ENCODE results near the gene KDM4C.
"Not testable (repeated sequence)": the region's sequence is repeated elsewhere in the genome, so short reads cannot be mapped to it uniquely, and the experiment has no call there.

Gene KDM4C

GRCh38 chr9:6945816-6946215, 188.0 kb downstream of the KDM4C start:
- H3K9me3 ChIP-seq (ENCODE audit: control insufficient read depth in 2 of 2, low read length in 2 of 2), result no peaks in the 10 kb centered on the region
- no peaks in the 10 kb centered on the region for H3K27me3 ChIP-seq (ENCODE audit: control insufficient read depth in 1 of 2, insufficient read depth in 2 of 2, low read length in 2 of 2)
- no peaks in the 10 kb centered on the region for H3K36me3 ChIP-seq (ENCODE audit: control insufficient read depth in 2 of 2, insufficient read depth in 2 of 2, low read length in 2 of 2)
- no peaks in the 10 kb centered on the region for H3K4me1 ChIP-seq (ENCODE audit: control insufficient read depth, insufficient read depth, low read length)
- no peak overlapping the region for H3K9ac ChIP-seq (ENCODE audit: low read length in 2 of 2)
- no peak overlapping the region for H3K27ac ChIP-seq (ENCODE audit: low read length)
- no peak overlapping the region for H3K4me3 ChIP-seq (ENCODE audit: low read length in 2 of 2)

- no peak overlapping the region for H3K9ac ChIP-seq (ENCODE audit: low read length in 2 of 2)
- no peaks in the 10 kb centered on the region for H3K9me3 ChIP-seq (ENCODE audit: control insufficient read depth in 2 of 2, low read length in 2 of 2)
- H3K27ac ChIP-seq (ENCODE audit: low read length), result no peak overlapping the region
- H3K4me1 ChIP-seq (ENCODE audit: control insufficient read depth, insufficient read depth, low read length), result no peaks in the 10 kb centered on the region
- H3K36me3 ChIP-seq (ENCODE audit: control insufficient read depth in 2 of 2, insufficient read depth in 2 of 2, low read length in 2 of 2), result no peaks in the 10 kb centered on the region
- no peaks in the 10 kb centered on the region for H3K27me3 ChIP-seq (ENCODE audit: control insufficient read depth in 1 of 2, insufficient read depth in 2 of 2, low read length in 2 of 2)
- H3K4me3 ChIP-seq (ENCODE audit: low read length in 2 of 2), result no peak overlapping the region
These were observed 188.9 kb downstream of the KDM4C start for GRCh38 chr9:6946583-6947166.

- not testable (repeated sequence) for H3K9ac ChIP-seq (ENCODE audit: low read length in 2 of 2); H3K4me1 ChIP-seq (ENCODE audit: control insufficient read depth, insufficient read depth, low read length); H3K4me3 ChIP-seq (ENCODE audit: low read length in 2 of 2)
These were observed 191.1 kb downstream of the KDM4C start for GRCh38 chr9:6948921-6949320.

GRCh38 chr9:6955251-6955921, 197.6 kb downstream of the KDM4C start:
- no peak overlapping the region for H3K4me3 ChIP-seq (ENCODE audit: low read length in 2 of 2)
- H3K27me3 ChIP-seq (ENCODE audit: control insufficient read depth in 1 of 2, insufficient read depth in 2 of 2, low read length in 2 of 2), result no peaks in the 10 kb centered on the region
- H3K27ac ChIP-seq (ENCODE audit: low read length), result no peak overlapping the region
- no peaks in the 10 kb centered on the region for H3K9me3 ChIP-seq (ENCODE audit: control insufficient read depth in 2 of 2, low read length in 2 of 2)
- H3K36me3 ChIP-seq (ENCODE audit: control insufficient read depth in 2 of 2, insufficient read depth in 2 of 2, low read length in 2 of 2), result peaks cover 0 to 2% of the 10 kb centered on the region in 2 donors
- no peak overlapping the region for H3K9ac ChIP-seq (ENCODE audit: low read length in 2 of 2)
- no peaks in the 10 kb centered on the region for H3K4me1 ChIP-seq (ENCODE audit: control insufficient read depth, insufficient read depth, low read length)

More at GRCh38 chr9:6948921-6949320, 191.1 kb downstream of the KDM4C start:
- H3K9me3 ChIP-seq (ENCODE audit: control insufficient read depth in 2 of 2, low read length in 2 of 2); H3K27me3 ChIP-seq (ENCODE audit: control insufficient read depth in 1 of 2, insufficient read depth in 2 of 2, low read length in 2 of 2); H3K27ac ChIP-seq (ENCODE audit: low read length); H3K36me3 ChIP-seq (ENCODE audit: control insufficient read depth in 2 of 2, insufficient read depth in 2 of 2, low read length in 2 of 2): not testable (repeated sequence)

GRCh38 chr9:6956879-6957278, 199.1 kb downstream of the KDM4C start:
- peaks cover 2 to 3% of the 10 kb centered on the region in 2 donors for H3K36me3 ChIP-seq (ENCODE audit: control insufficient read depth in 2 of 2, insufficient read depth in 2 of 2, low read length in 2 of 2)

GRCh38 chr9:6959270-6960000, 201.7 kb downstream of the KDM4C start:
- Histone ChIP-seq H3K4me1 (ENCODE audit: control insufficient read depth, insufficient read depth, low read length) (no peaks in the 10 kb centered on the region), H3K4me3 (ENCODE audit: low read length in 2 of 2) (no peak overlapping the region), H3K36me3 (ENCODE audit: control insufficient read depth in 2 of 2, insufficient read depth in 2 of 2, low read length in 2 of 2) (peaks cover 2 to 3% of the 10 kb centered on the region in 2 donors), H3K9ac (ENCODE audit: low read length in 2 of 2) (no peak overlapping the region), H3K9me3 (ENCODE audit: control insufficient read depth in 2 of 2, low read length in 2 of 2) (no peaks in the 10 kb centered on the region), H3K27ac (ENCODE audit: low read length) (no peak overlapping the region), H3K27me3 (ENCODE audit: control insufficient read depth in 1 of 2, insufficient read depth in 2 of 2, low read length in 2 of 2) (no peaks in the 10 kb centered on the region)

More at GRCh38 chr9:6956879-6957278, 199.1 kb downstream of the KDM4C start:
- Histone ChIP-seq H3K4me1 (ENCODE audit: control insufficient read depth, insufficient read depth, low read length) (no peaks in the 10 kb centered on the region), H3K4me3 (ENCODE audit: low read length in 2 of 2) (no peak overlapping the region), H3K27ac (ENCODE audit: low read length) (no peak overlapping the region), H3K27me3 (ENCODE audit: control insufficient read depth in 1 of 2, insufficient read depth in 2 of 2, low read length in 2 of 2) (no peaks in the 10 kb centered on the region), H3K9ac (ENCODE audit: low read length in 2 of 2) (no peak overlapping the region), H3K9me3 (ENCODE audit: control insufficient read depth in 2 of 2, low read length in 2 of 2) (no peaks in the 10 kb centered on the region)

GRCh38 chr9:6960777-6961176, 203.0 kb downstream of the KDM4C start:
- peaks cover 2 to 3% of the 10 kb centered on the region in 2 donors for H3K36me3 ChIP-seq (ENCODE audit: control insufficient read depth in 2 of 2, insufficient read depth in 2 of 2, low read length in 2 of 2)
- no peaks in the 10 kb centered on the region for H3K9me3 ChIP-seq (ENCODE audit: control insufficient read depth in 2 of 2, low read length in 2 of 2)
- H3K27me3 ChIP-seq (ENCODE audit: control insufficient read depth in 1 of 2, insufficient read depth in 2 of 2, low read length in 2 of 2), result no peaks in the 10 kb centered on the region
- no peaks in the 10 kb centered on the region for H3K4me1 ChIP-seq (ENCODE audit: control insufficient read depth, insufficient read depth, low read length)
- H3K27ac ChIP-seq (ENCODE audit: low read length), result no peak overlapping the region
- no peak overlapping the region for H3K9ac ChIP-seq (ENCODE audit: low read length in 2 of 2)
- H3K4me3 ChIP-seq (ENCODE audit: low read length in 2 of 2), result no peak overlapping the region

GRCh38 chr9:6961845-6962522, 204.2 kb downstream of the KDM4C start:
- H3K9ac ChIP-seq (ENCODE audit: low read length in 2 of 2), result no peak overlapping the region
- peaks cover 2 to 3% of the 10 kb centered on the region in 2 donors for H3K36me3 ChIP-seq (ENCODE audit: control insufficient read depth in 2 of 2, insufficient read depth in 2 of 2, low read length in 2 of 2)
- no peaks in the 10 kb centered on the region for H3K9me3 ChIP-seq (ENCODE audit: control insufficient read depth in 2 of 2, low read length in 2 of 2)
- H3K27ac ChIP-seq (ENCODE audit: low read length), result no peak overlapping the region
- no peaks in the 10 kb centered on the region for H3K4me1 ChIP-seq (ENCODE audit: control insufficient read depth, insufficient read depth, low read length)
- no peak overlapping the region for H3K4me3 ChIP-seq (ENCODE audit: low read length in 2 of 2)
- no peaks in the 10 kb centered on the region for H3K27me3 ChIP-seq (ENCODE audit: control insufficient read depth in 1 of 2, insufficient read depth in 2 of 2, low read length in 2 of 2)

GRCh38 chr9:6965566-6965965, 207.8 kb downstream of the KDM4C start:
- Histone ChIP-seq H3K9ac (ENCODE audit: low read length in 2 of 2) (no peak overlapping the region), H3K4me3 (ENCODE audit: low read length in 2 of 2) (no peak overlapping the region), H3K4me1 (ENCODE audit: control insufficient read depth, insufficient read depth, low read length) (no peaks in the 10 kb centered on the region), H3K9me3 (ENCODE audit: control insufficient read depth in 2 of 2, low read length in 2 of 2) (no peaks in the 10 kb centered on the region), H3K36me3 (ENCODE audit: control insufficient read depth in 2 of 2, insufficient read depth in 2 of 2, low read length in 2 of 2) (peaks cover 0 to 3% of the 10 kb centered on the region in 2 donors), H3K27me3 (ENCODE audit: control insufficient read depth in 1 of 2, insufficient read depth in 2 of 2, low read length in 2 of 2) (no peaks in the 10 kb centered on the region), H3K27ac (ENCODE audit: low read length) (no peak overlapping the region)

GRCh38 chr9:6968271-6968670, 210.5 kb downstream of the KDM4C start:
- Histone ChIP-seq H3K9ac (ENCODE audit: low read length in 2 of 2) (no peak overlapping the region), H3K36me3 (ENCODE audit: control insufficient read depth in 2 of 2, insufficient read depth in 2 of 2, low read length in 2 of 2) (no peaks in the 10 kb centered on the region), H3K4me3 (ENCODE audit: low read length in 2 of 2) (no peak overlapping the region), H3K27me3 (ENCODE audit: control insufficient read depth in 1 of 2, insufficient read depth in 2 of 2, low read length in 2 of 2) (no peaks in the 10 kb centered on the region), H3K9me3 (ENCODE audit: control insufficient read depth in 2 of 2, low read length in 2 of 2) (no peaks in the 10 kb centered on the region), H3K4me1 (ENCODE audit: control insufficient read depth, insufficient read depth, low read length) (no peaks in the 10 kb centered on the region), H3K27ac (ENCODE audit: low read length) (no peak overlapping the region)

All from stomach smooth muscle (tissue), 2 donors.